Psoas muscle (tissue), 8 donors: ENCODE results near the gene ADRM1. TPM values are rescaled to one million over a fixed set of nuclear protein-coding genes. Genes with fewer than 3 reads are reported as not detected.

ENCODE experiments used
- ATAC-seq, 4 donors: fragments of 200-7000 bp; cut with Tn5 transposase; one replicate each; pipeline ENCODE4 v1.9.1; 2020; ENCODE audit warnings: moderate library complexity in 3 of 4, mild to moderate bottlenecking in 2 of 4
- DNase-seq, 2 donors: peaks; one replicate each; pipeline ENCODE4 v3.0.0-alpha.2; 2020
- H3K27ac ChIP-seq: fragments of 200-600 bp; one replicate; pipeline ENCODE4 v1.8.0; 2022
- H3K27me3 ChIP-seq, 3 donors: fragments of 200-600 bp in 1 of 3; one replicate each; pipeline versions ENCODE4 v1.6.1 to v1.8.0; 2013 to 2022; ENCODE audit warnings: low read length in 2 of 3, mild to moderate bottlenecking in 2 of 3, moderate library complexity in 1 of 3; ENCODE audit not compliant: insufficient read depth in 3 of 3
- H3K36me3 ChIP-seq, 2 donors: fragments of 200-600 bp in 1 of 2; one replicate each; pipeline versions ENCODE4 v1.6.1 to v1.8.0; 2013 to 2022; ENCODE audit warnings: low read depth in 1 of 2, mild to moderate bottlenecking in 1 of 2, moderate library complexity in 1 of 2; ENCODE audit not compliant: insufficient read depth in 1 of 2
- H3K4me1 ChIP-seq: fragments of 200-600 bp; one replicate; pipeline ENCODE4 v1.8.0; 2022
- H3K4me3 ChIP-seq: fragments of 200-600 bp; one replicate; pipeline ENCODE4 v1.8.0; 2022; ENCODE audit warnings: mild to moderate bottlenecking
- H3K9me3 ChIP-seq: fragments of 200-600 bp; one replicate; pipeline ENCODE4 v1.8.0; 2022
- WGBS, 3 donors: extraction: QIAGEN DNeasy Blood & Tissue Kit; methylation state at CpG; one replicate each; pipeline versions ENCODE4 v1.1.6 to v1.1.7; 2013; 5-methylcytosine and 5-hydroxymethylcytosine counted together
- intact Hi-C, 2 donors: fragments of 100-400 bp; cut with DNase I; formaldehyde crosslinking; loops; one replicate each; pipeline versions ENCODE4 v1.11.0 to v1.14.2; 2022
- polyA plus RNA-seq, 3 donors: library from polyadenylated mRNA; stranded (reverse); fragments of 200-250 nt; gene quantifications; one replicate each; pipeline ENCODE4 v1.2.3, GENCODE V29; 2013
- total RNA-seq, 4 donors: library from RNA; stranded (reverse); fragmentation: NEBNext Ultra II Directional in 2 of 4; extraction: Animal tissue kit (Norgen Biotek cat#: 25700) in 2 of 4; gene quantifications; one replicate each; pipeline versions ENCODE4 v1.2.1 to v1.2.4, GENCODE V29; 2021 to 2023
- TF ChIP-seq, protein P1 (sequence below): fragments of 200-600 bp; IDR thresholded peaks from one replicate; pipeline ENCODE4 v1.8.0; 2022; ENCODE audit warnings: antibody characterized with exemption
- donor health status: healthy with polysubstance abuse.
- donor health status: DM: no; HTN: no; CAD: no; lungs with moderate emphysema.
- donor health status: Bipolar disorder and iron deficiency.
- donor health status: healthy.
- donor health status: DM: yes; HTN: yes; CAD: no.
- donor health status: DM: no; HTN: no; CAD: no.
- donor health status: DM: no; HTN: no; CAD: no.
- donor health status: DM: yes; HTN: yes; CAD: no.

The ADRM1 gene
- total and polyA plus RNA-seq, 7 donors, result 142 to 603 (median 280) TPM

DNA sequence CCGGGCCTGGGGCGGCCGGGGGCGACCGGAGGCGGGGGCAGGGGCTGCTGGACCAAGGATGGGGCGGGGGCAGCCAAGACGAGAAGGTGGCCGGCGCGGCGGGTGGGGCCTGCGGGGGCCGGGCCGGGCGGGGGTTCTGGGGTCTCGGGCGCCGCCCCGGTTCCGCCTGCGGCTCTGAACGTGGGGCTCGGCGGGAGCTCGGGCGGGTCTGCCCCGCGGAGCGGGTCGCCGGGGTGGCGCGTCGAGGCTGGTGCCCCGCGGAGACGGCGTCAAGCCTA lies 204 bp downstream of the ADRM1 start:
- intact Hi-C loops, result loop anchor here in 1 of 2 donors (5.0 to 10.0 kb wide), 2 partner anchors 49 to 192 kb away; no protein-coding TSS in a partner anchor
- Histone ChIP-seq H3K9me3 (no peaks in the 10 kb centered on the region), H3K27me3 (no peaks in the 10 kb centered on the region), H3K36me3 (peaks cover 3 to 53% of the 10 kb centered on the region in 2 donors), H3K4me3 (peak overlapping the region; percentile 84), H3K27ac (peak overlapping the region; percentile 99), H3K4me1 (peaks cover 33% of the 10 kb centered on the region)
- WGBS, 3 donors, result 0% methylated on average over 9 to 39 of the region's 39 CpGs
- DNase-seq (no peak), ATAC-seq (no peak)
- TF ChIP-seq, protein P1, sequence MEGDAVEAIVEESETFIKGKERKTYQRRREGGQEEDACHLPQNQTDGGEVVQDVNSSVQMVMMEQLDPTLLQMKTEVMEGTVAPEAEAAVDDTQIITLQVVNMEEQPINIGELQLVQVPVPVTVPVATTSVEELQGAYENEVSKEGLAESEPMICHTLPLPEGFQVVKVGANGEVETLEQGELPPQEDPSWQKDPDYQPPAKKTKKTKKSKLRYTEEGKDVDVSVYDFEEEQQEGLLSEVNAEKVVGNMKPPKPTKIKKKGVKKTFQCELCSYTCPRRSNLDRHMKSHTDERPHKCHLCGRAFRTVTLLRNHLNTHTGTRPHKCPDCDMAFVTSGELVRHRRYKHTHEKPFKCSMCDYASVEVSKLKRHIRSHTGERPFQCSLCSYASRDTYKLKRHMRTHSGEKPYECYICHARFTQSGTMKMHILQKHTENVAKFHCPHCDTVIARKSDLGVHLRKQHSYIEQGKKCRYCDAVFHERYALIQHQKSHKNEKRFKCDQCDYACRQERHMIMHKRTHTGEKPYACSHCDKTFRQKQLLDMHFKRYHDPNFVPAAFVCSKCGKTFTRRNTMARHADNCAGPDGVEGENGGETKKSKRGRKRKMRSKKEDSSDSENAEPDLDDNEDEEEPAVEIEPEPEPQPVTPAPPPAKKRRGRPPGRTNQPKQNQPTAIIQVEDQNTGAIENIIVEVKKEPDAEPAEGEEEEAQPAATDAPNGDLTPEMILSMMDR, result no peak

DNA sequence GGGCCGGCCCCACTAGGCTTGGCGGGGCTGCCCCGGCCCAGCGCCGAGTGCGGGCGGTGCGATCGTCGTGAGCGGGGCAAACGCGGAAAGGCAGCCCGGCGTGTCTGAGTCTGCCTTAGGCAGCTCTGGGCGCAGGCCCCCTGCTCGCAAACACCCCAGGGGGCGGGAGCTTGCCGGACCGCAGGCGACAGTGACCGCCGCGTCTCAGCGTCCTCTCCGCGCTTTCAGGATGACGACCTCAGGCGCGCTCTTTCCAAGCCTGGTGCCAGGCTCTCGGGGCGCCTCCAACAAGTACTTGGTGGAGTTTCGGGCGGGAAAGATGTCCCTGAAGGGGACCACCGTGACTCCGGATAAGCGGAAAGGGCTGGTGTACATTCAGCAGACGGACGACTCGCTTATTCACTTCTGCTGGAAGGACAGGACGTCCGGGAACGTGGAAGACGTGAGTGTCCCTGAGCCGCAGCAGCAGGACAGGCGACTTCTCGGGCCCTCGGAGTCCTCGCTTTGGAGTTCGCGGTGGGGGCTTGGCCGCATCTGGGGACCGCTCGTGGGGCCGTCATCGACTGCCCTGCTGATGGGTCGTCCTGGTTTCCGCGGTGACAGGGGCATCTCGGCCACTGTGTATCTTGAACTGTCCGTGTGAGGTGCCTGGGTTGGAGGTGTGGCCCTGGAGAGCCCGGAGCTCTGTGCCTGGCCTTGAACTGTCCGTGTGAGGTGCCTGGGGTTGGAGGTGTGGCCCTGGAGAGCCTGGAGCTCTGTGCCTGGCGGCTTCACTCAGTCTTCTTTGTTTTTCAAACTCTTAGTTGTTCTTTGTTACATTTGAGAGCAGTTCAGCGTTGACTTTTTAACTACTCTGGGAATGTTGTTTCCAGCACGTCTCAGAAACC lies 786 bp downstream of the ADRM1 start:
- 3 to 4% (median 3%) methylated on average over 63 to 66 of the region's 66 CpGs for WGBS, 3 donors
- Histone ChIP-seq H3K27ac (peak overlapping the region; percentile 99), H3K9me3 (no peaks in the 10 kb centered on the region), H3K36me3 (peaks cover 3 to 56% of the 10 kb centered on the region in 2 donors), H3K4me3 (peak overlapping the region; percentile 84), H3K27me3 (no peaks in the 10 kb centered on the region), H3K4me1 (peaks cover 39% of the 10 kb centered on the region)
- DNase-seq (no peak), ATAC-seq (peak in 1 of 4 donors; percentile 1)
- TF ChIP-seq, protein P1, result no peak
- intact Hi-C loops, result loop anchor here in 1 of 2 donors (5.0 to 10.0 kb wide), 2 partner anchors 49 to 191 kb away; no protein-coding TSS in a partner anchor

GRCh38 chr20:62304331-62305148 lies 1.7 kb downstream of the ADRM1 start:
- Histone ChIP-seq H3K36me3 (peaks cover 3 to 60% of the 10 kb centered on the region in 2 donors), H3K27ac (peak overlapping the region; percentile 99), H3K27me3 (no peaks in the 10 kb centered on the region), H3K4me3 (peak overlapping the region; percentile 84), H3K9me3 (no peaks in the 10 kb centered on the region), H3K4me1 (peaks cover 41% of the 10 kb centered on the region)
- DNase-seq (no peak), ATAC-seq (no peak)
- WGBS, 3 donors, result 75 to 78% (median 76%) methylated on average over 29 of the region's 29 CpGs
- TF ChIP-seq, protein P1, result no peak
- intact Hi-C loops, result loop anchor here (5.0 to 10.0 kb wide), 3 partner anchors 48 to 190 kb away; no protein-coding TSS in a partner anchor

DNA sequence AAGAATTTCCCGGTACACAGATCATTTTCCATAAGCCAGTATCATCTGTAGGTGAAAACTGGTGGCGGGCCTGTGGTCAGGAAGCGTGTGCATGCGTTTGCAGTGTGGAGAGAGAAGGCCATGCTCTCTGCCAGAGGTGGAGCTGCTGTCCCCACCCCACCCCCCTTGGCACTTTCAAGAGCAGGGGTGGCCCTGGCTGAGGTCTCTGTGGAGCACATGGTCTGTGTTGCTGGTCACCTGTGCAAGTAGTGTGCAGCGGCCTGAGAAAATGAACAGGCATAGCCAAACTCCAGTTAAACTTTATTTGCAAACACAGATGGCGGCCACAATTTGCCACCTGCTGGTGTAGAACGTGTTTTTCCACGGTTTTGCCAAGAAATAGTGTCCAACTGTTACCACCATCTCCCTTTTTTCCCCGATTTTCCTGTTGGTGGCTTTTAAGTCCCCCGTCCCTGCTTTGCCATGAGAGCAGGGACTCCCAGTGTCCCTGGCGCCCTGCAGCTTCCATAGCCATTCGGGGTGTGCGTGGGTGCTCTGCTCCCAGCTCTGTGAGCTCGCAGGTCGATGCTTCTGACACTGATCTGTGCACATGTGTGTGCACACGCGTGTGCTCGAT lies 2.5 kb downstream of the ADRM1 start:
- ATAC-seq (no peak), DNase-seq (no peak)
- no peaks in the 10 kb centered on the region for H3K27me3 ChIP-seq
- 71 to 74% (median 72%) methylated on average over 18 of the region's 18 CpGs for WGBS, 3 donors
- H3K36me3 ChIP-seq, result peaks cover 3 to 62% of the 10 kb centered on the region in 2 donors
- TF ChIP-seq, protein P1, result no peak
- H3K27ac ChIP-seq, result peak overlapping the region; percentile 99
- H3K4me1 ChIP-seq, result peaks cover 41% of the 10 kb centered on the region
- peak overlapping the region; percentile 84 for H3K4me3 ChIP-seq
- H3K9me3 ChIP-seq, result no peaks in the 10 kb centered on the region
- intact Hi-C loops, result loop anchor here (5.0 to 10.0 kb wide), 2 partner anchors 67 to 190 kb away; no protein-coding TSS in a partner anchor
